T-cell (primary cell): Measurements from ENCODE around the gene CFTR. TPM values are rescaled to one million over a fixed set of nuclear protein-coding genes. Genes with fewer than 3 reads are reported as not detected.
"Not testable (repeated sequence)": the region's sequence is repeated elsewhere in the genome, so short reads cannot be mapped to it uniquely, and the experiment has no call there.

Experiments
- ATAC-seq, 4 experiments: fragments of 200-7000 bp in 3 of 4; fragments of 150-1000 bp in 1 of 4; cut with Tn5 transposase; replicated peaks in 1 of 4; 1 replicate in 3 of 4; 2 replicates in 1 of 4; pipeline ENCODE4 v1.10.0; 2021; ENCODE audit warnings: moderate library complexity in 3 of 4, mild to moderate bottlenecking in 2 of 4, moderate number of reproducible peaks in 1 of 4
- CTCF ChIA-PET, 2 donors: fragments of 300-600 bp; sonication (Branson Sonifier 250); formaldehyde crosslinking; loops; one replicate each; lab custom pipeline; 2022; ENCODE audit warnings: antibody characterized with exemption in 2 of 2; lab: Charles Lee
- POLR2A ChIA-PET, 2 donors: fragments of 300-600 bp; sonication (Branson Sonifier 250); formaldehyde crosslinking; loops; one replicate each; lab custom pipeline; 2022; ENCODE audit warnings: antibody characterized with exemption in 2 of 2; lab: Charles Lee
- DNase-seq, 35 experiments: peaks; one replicate each; pipeline versions ENCODE4 v3.0.0 to v3.0.0-alpha.2; 2013 to 2023
- H3K27ac ChIP-seq: one replicate; pipeline ENCODE4 v1.5.1; 2013; ENCODE audit warnings: low read length
- H3K27me3 ChIP-seq, 2 experiments: replicated peaks in 1 of 2; 1 replicate in 1 of 2; 2 replicates in 1 of 2; pipeline versions ENCODE4 v1.6.1 to v1.7.0; 2013; ENCODE audit warnings: low read length in 1 of 2, mixed read lengths in 1 of 2; ENCODE audit not compliant: control insufficient read depth in 2 of 2, insufficient read depth in 2 of 2; ENCODE audit errors: extremely low read depth in 1 of 2
- H3K36me3 ChIP-seq, 2 donors: 1 replicate in 1 of 2; 2 replicates in 1 of 2; pipeline versions ENCODE4 v1.6.1 to v1.7.0; 2013; ENCODE audit warnings: low read length in 1 of 2; ENCODE audit not compliant: control insufficient read depth in 2 of 2, insufficient read depth in 1 of 2; ENCODE audit errors: extremely low read depth in 1 of 2
- H3K4me1 ChIP-seq, 2 experiments: 1 replicate in 1 of 2; 2 replicates in 1 of 2; pipeline versions ENCODE4 v1.6.1 to v1.7.0; 2013; ENCODE audit warnings: low read length in 2 of 2, mixed read lengths in 1 of 2; ENCODE audit not compliant: insufficient read depth in 2 of 2, control insufficient read depth in 1 of 2; ENCODE audit errors: extremely low read depth in 1 of 2
- H3K4me3 ChIP-seq, 2 donors: 1 replicate in 1 of 2; 2 replicates in 1 of 2; pipeline versions ENCODE4 v1.5.1 to v1.7.0; 2013; ENCODE audit warnings: mild to moderate bottlenecking in 2 of 2, low read length in 1 of 2, moderate library complexity in 1 of 2; ENCODE audit not compliant: control insufficient read depth in 1 of 2; ENCODE audit errors: extremely low read depth in 1 of 2
- H3K9me3 ChIP-seq: 2 replicates; pipeline ENCODE4 v1.7.0; 2013
- H3K27ac Mint-ChIP-seq, 2 donors: one replicate each; pipeline ENCODE4 v1.8.0; 2020 to 2021; ENCODE audit warnings: mild to moderate bottlenecking in 2 of 2, mixed read lengths in 2 of 2
- H3K27me3 Mint-ChIP-seq, 2 donors: one replicate each; pipeline ENCODE4 v1.8.0; 2021 to 2022; ENCODE audit warnings: mixed read lengths in 2 of 2
- H3K36me3 Mint-ChIP-seq: one replicate; pipeline ENCODE4 v1.8.0; 2021; ENCODE audit warnings: mixed read lengths
- H3K4me1 Mint-ChIP-seq, 3 donors: one replicate each; pipeline ENCODE4 v1.8.0; 2020 to 2022; ENCODE audit warnings: mixed read lengths in 3 of 3, mild to moderate bottlenecking in 1 of 3
- H3K4me3 Mint-ChIP-seq, 3 donors: one replicate each; pipeline ENCODE4 v1.8.0; 2020 to 2022; ENCODE audit warnings: mild to moderate bottlenecking in 3 of 3, mixed read lengths in 3 of 3, moderate library complexity in 3 of 3
- H3K9me3 Mint-ChIP-seq, 3 donors: one replicate each; pipeline ENCODE4 v1.8.0; 2020 to 2022; ENCODE audit warnings: mixed read lengths in 3 of 3
- WGBS: methylation state at CpG from one replicate; pipeline ENCODE4 v1.1.5; 2013; ENCODE audit warnings: missing lambda C conversion rate; ENCODE audit not compliant: insufficient coverage; 5-methylcytosine and 5-hydroxymethylcytosine counted together
- total RNA-seq, 35 experiments: library from RNA in 6 of 35; stranded (reverse) in 6 of 35; fragments of 120-200 nt in 1 of 35; gene quantifications; one replicate each; pipeline versions ENCODE4 v1.2.1 to v1.2.4 and lab custom pipeline; 2013 to 2026

Gene CFTR
- total RNA-seq, 5 donors from 2014 or later (not counting 1 experiment from before 2014, with no cell fraction given): 0.44 to 0.53 (median 0.47) TPM; not detected in 2

GRCh38 chr7:117458977-117459583 lies 20.7 kb upstream of the CFTR start:
- Mint-ChIP-seq H3K36me3 (no peaks in the 10 kb centered on the region), H3K4me1 (no peaks in the 10 kb centered on the region), H3K4me3 (no peak overlapping the region), H3K9me3 (peaks cover 0 to 7% (median 5%) of the 10 kb centered on the region in 3 donors), H3K27ac (no peak overlapping the region), H3K27me3 (no peaks in the 10 kb centered on the region)
- WGBS: no CpG with 5 or more reads among the region's 3 CpGs
- POLR2A ChIA-PET: no interaction called here
- DNase-seq (peak in 1 of 35 experiments; percentile 1), ATAC-seq (no peak)
- Histone ChIP-seq H3K4me1 (no peaks in the 10 kb centered on the region), H3K27me3 (no peaks in the 10 kb centered on the region), H3K4me3 (no peak overlapping the region), H3K36me3 (no peaks in the 10 kb centered on the region), H3K9me3 (no peaks in the 10 kb centered on the region), H3K27ac (no peak overlapping the region)
- CTCF ChIA-PET: interaction anchor here in 1 of 2 donors (1.1 kb wide), 1 partner anchor 736 kb away, joined by 3 read pairs; no protein-coding TSS in a partner anchor

GRCh38 chr7:117459735-117460134 lies 20.1 kb upstream of the CFTR start:
- no peaks in the 10 kb centered on the region for H3K4me1 Mint-ChIP-seq
- Histone ChIP-seq H3K36me3 (no peaks in the 10 kb centered on the region), H3K27me3 (no peaks in the 10 kb centered on the region), H3K9me3 (no peaks in the 10 kb centered on the region), H3K27ac (no peak overlapping the region), H3K4me1 (no peaks in the 10 kb centered on the region), H3K4me3 (no peak overlapping the region)
- POLR2A ChIA-PET: no interaction called here
- DNase-seq (no peak), ATAC-seq (no peak)
- H3K27ac Mint-ChIP-seq: no peak overlapping the region
- no peak overlapping the region for H3K4me3 Mint-ChIP-seq
- H3K36me3 Mint-ChIP-seq: no peaks in the 10 kb centered on the region
- CTCF ChIA-PET: interaction anchor here in 1 of 2 donors (1.1 kb wide), 1 partner anchor 735 kb away, joined by 3 read pairs; no protein-coding TSS in a partner anchor
- no peaks in the 10 kb centered on the region for H3K27me3 Mint-ChIP-seq
- peaks cover 0 to 7% (median 5%) of the 10 kb centered on the region in 3 donors for H3K9me3 Mint-ChIP-seq

- ATAC-seq, H3K27me3 ChIP-seq, H3K4me1 Mint-ChIP-seq, H3K9me3 ChIP-seq, H3K9me3 Mint-ChIP-seq, H3K36me3 Mint-ChIP-seq, CTCF ChIA-PET, H3K27ac Mint-ChIP-seq, DNase-seq, H3K4me3 Mint-ChIP-seq, POLR2A ChIA-PET, H3K4me3 ChIP-seq, H3K4me1 ChIP-seq, H3K36me3 ChIP-seq, H3K27ac ChIP-seq, H3K27me3 Mint-ChIP-seq: not testable (repeated sequence)
- WGBS: no CpG with 5 or more reads among the region's 4 CpGs
Measured at GRCh38 chr7:117460815-117461214, 19.0 kb upstream of the CFTR start.

GRCh38 chr7:117468174-117468573 lies 11.7 kb upstream of the CFTR start:
- ChIA-PET CTCF (no interaction called here), POLR2A (no interaction called here)
- Mint-ChIP-seq H3K36me3 (no peaks in the 10 kb centered on the region), H3K9me3 (no peaks in the 10 kb centered on the region), H3K27me3 (no peaks in the 10 kb centered on the region), H3K4me3 (no peak overlapping the region), H3K27ac (no peak overlapping the region), H3K4me1 (no peaks in the 10 kb centered on the region)
- H3K27me3 ChIP-seq: peaks cover 0 to 2% of the 10 kb centered on the region in 2 experiments
- WGBS: no CpG with 5 or more reads among the region's 2 CpGs
- no peak overlapping the region for H3K27ac ChIP-seq
- ATAC-seq (no peak), DNase-seq (no peak)
- no peaks in the 10 kb centered on the region for H3K4me1 ChIP-seq
- no peaks in the 10 kb centered on the region for H3K36me3 ChIP-seq
- H3K4me3 ChIP-seq: no peak overlapping the region
- H3K9me3 ChIP-seq: no peaks in the 10 kb centered on the region

GRCh38 chr7:117470777-117471176 lies 9.0 kb upstream of the CFTR start:
- Mint-ChIP-seq H3K27me3 (no peaks in the 10 kb centered on the region), H3K4me1 (no peaks in the 10 kb centered on the region), H3K36me3 (no peaks in the 10 kb centered on the region), H3K4me3 (no peak overlapping the region), H3K9me3 (no peaks in the 10 kb centered on the region), H3K27ac (no peak overlapping the region)
- Histone ChIP-seq H3K9me3 (no peaks in the 10 kb centered on the region), H3K4me3 (no peak overlapping the region), H3K36me3 (no peaks in the 10 kb centered on the region), H3K27me3 (peaks cover 0 to 2% of the 10 kb centered on the region in 2 experiments), H3K27ac (no peak overlapping the region), H3K4me1 (no peaks in the 10 kb centered on the region)
- POLR2A ChIA-PET: no interaction called here
- DNase-seq: no peak
- CTCF ChIA-PET: interaction anchor here in 1 of 2 donors (0.6 kb wide), 1 partner anchor 11 kb away, joined by 3 read pairs; no protein-coding TSS in a partner anchor
- 38% methylated on average over 2 of the region's 5 CpGs for WGBS
- no peak for ATAC-seq

GRCh38 chr7:117472335-117472734 lies 7.5 kb upstream of the CFTR start:
- no peaks in the 10 kb centered on the region for H3K4me1 Mint-ChIP-seq

More at GRCh38 chr7:117472335-117472734, 7.5 kb upstream of the CFTR start:
- Mint-ChIP-seq H3K27me3 (no peaks in the 10 kb centered on the region), H3K9me3 (no peaks in the 10 kb centered on the region), H3K4me3 (no peak overlapping the region), H3K27ac (no peak overlapping the region), H3K36me3 (no peaks in the 10 kb centered on the region)
- peaks cover 0 to 2% of the 10 kb centered on the region in 2 experiments for H3K27me3 ChIP-seq
- CTCF ChIA-PET: no interaction called here
- H3K4me1 ChIP-seq: no peaks in the 10 kb centered on the region
- no peak overlapping the region for H3K4me3 ChIP-seq
- POLR2A ChIA-PET: no interaction called here
- ATAC-seq (no peak), DNase-seq (no peak)
- H3K27ac ChIP-seq: no peak overlapping the region
- H3K9me3 ChIP-seq: no peaks in the 10 kb centered on the region
- no peaks in the 10 kb centered on the region for H3K36me3 ChIP-seq
